HL-60 (cell line): Measurements from ENCODE around the gene PLEKHG3.

ENCODE experiments used
- CTCF ChIP-seq: IDR thresholded peaks from one replicate; pipeline ENCODE4 v1.5.1; 2011; ENCODE audit warnings: low read length, control low read depth, inconsistent platforms; ENCODE audit not compliant: insufficient read depth
- POLR2AphosphoS5 ChIP-seq: IDR thresholded peaks from 2 replicates; pipeline ENCODE4 v1.6.1; 2012; ENCODE audit warnings: low read depth
- REST ChIP-seq: IDR thresholded peaks from 2 replicates; pipeline ENCODE4 v1.6.1; 2012; ENCODE audit warnings: low read depth; ENCODE audit not compliant: insufficient replicate concordance

GRCh38 chr14:64713677-64714076 is 9.5 kb downstream of the PLEKHG3 start:
- TF ChIP-seq CTCF (no peak), POLR2AphosphoS5 (no peak), REST (no peak)
